Stimulated activated effector memory CD8-positive, alpha-beta T cell treated with anti-CD3 and anti-CD28 coated beads, Interleukin-12 subunit alpha, Interleukin-12 subunit beta, amount 100 ng/mL, for 72 hours (primary cell): ENCODE measurements around the gene NKD1.

Experiments used
- ATAC-seq: fragments of 150-1000 bp; cut with Tn5 transposase; 2 replicates; pipeline ENCODE4 v1.10.0; 2021
- DNase-seq, 2 donors: peaks; one replicate each; pipeline ENCODE4 v3.0.0; 2021 to 2022; ENCODE audit warnings: low spot score in 2 of 2
- H3K27ac Mint-ChIP-seq: one replicate; pipeline ENCODE4 v1.8.0; 2022; ENCODE audit warnings: mild to moderate bottlenecking, mixed read lengths
- H3K36me3 Mint-ChIP-seq: one replicate; pipeline ENCODE4 v1.8.0; 2022; ENCODE audit warnings: mild to moderate bottlenecking, mixed read lengths
- H3K4me1 Mint-ChIP-seq: one replicate; pipeline ENCODE4 v1.8.0; 2022; ENCODE audit warnings: mixed read lengths
- H3K4me3 Mint-ChIP-seq: one replicate; pipeline ENCODE4 v1.8.0; 2022; ENCODE audit warnings: mild to moderate bottlenecking, mixed read lengths
- H3K9me3 Mint-ChIP-seq: one replicate; pipeline ENCODE4 v1.8.0; 2022; ENCODE audit warnings: mixed read lengths

Gene NKD1

DNA sequence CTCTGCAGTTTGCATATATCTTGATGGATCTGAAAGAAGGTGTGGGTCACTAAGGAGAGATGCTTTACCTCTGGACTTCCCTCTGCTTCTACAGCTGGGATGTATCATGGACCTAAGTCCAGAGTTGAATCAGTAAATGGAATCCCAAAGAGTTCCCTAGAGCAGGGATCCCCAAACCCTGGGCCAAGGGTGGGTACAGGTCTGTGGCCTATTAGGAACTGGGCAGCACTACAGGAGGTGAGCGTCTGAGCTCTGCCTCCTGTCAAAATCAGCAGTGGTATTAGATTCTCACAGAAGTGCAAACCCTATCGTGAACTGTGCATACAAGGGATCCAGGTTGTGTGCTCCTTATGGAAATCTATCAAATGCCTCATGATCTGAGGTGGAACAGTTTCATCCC, 39.3 kb downstream of the NKD1 start:
- H3K27ac Mint-ChIP-seq, result no peak overlapping the region
- no peaks in the 10 kb centered on the region for H3K36me3 Mint-ChIP-seq
- H3K4me3 Mint-ChIP-seq, result no peak overlapping the region
- ATAC-seq (no peak), DNase-seq (no peak)
- H3K9me3 Mint-ChIP-seq, result no peaks in the 10 kb centered on the region
- H3K4me1 Mint-ChIP-seq, result peaks cover 17% of the 10 kb centered on the region

- H3K4me3 Mint-ChIP-seq, result no peak overlapping the region
- H3K9me3 Mint-ChIP-seq, result no peaks in the 10 kb centered on the region
- no peaks in the 10 kb centered on the region for H3K36me3 Mint-ChIP-seq
- H3K27ac Mint-ChIP-seq, result peak overlapping the region; percentile 74
- ATAC-seq, result no peak
- H3K4me1 Mint-ChIP-seq, result peaks cover 17% of the 10 kb centered on the region
- DNase-seq, result no peak
Measured at GRCh38 chr16:50588276-50588675, 40.1 kb downstream of the NKD1 start.

DNA sequence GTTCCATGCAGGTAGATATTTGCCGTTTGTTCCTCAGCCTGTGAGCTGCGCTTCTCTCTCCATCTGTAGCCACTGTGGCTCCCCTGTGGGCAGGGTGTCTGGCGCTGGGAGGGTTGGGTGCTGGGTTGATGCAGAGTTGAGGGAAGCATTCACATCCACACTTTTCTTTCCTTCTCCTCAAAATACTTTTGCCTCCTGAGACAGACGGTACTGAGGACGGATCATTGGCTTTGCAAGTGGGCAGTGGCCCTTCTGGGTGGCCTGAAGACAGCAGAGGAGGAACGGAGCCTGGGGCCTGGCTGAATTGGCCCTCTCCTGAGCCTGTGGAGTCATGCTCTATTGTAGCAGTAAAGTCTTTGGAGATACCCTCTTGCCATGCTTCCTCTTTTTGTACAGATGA, 43.0 kb downstream of the NKD1 start:
- H3K4me3 Mint-ChIP-seq, result no peak overlapping the region

DNA sequence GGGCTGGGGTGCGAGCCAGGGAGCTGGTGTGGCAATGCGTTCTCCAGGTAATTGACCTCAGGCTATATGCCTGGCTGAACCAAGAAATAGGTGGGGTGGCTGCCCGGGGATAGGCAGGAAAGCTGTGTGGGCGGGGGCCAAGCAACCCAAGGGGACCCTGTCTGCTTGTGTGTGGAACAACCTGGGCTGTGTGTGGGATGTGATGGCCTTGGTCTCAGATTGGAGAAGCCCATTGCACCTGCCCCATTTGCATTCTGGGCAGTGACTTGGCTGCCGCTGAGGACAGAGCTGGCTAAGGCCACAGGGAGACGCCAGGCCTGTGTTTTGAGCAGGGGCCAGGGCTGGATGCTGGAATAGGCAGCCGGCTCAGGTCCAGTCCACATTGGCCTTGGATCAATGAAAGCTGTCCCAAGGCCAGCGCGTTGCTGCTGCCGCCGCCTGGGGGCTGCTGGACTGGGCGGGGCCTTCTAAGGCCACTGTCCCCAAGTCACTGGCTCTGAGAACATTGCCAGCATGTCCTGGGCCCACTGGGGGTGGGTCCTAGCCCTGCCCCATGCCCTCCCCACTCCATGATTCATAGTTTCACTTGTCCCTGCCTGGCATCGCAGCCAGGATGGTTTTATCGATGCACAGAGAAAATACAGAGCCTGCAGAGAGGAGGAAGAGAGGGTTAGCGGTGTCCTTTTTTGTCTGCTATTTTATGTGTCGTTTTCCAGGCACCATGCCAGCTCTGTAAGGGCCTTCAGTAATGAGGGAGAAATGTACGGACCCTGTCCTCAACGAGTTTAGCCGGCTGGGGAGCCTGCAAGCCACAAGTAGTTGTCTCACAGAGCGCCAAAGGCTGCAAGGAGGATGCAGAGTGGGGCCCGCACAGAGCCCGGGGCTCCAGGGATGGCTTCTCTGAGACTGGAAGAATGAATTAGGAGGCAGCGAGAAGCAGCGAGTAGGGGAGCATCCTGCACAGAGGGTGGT, 43.9 kb downstream of the NKD1 start:
- ATAC-seq (no peak), DNase-seq (no peak)
- Mint-ChIP-seq H3K36me3 (no peaks in the 10 kb centered on the region), H3K4me3 (no peak overlapping the region), H3K4me1 (peaks cover 17% of the 10 kb centered on the region), H3K27ac (no peak overlapping the region), H3K9me3 (no peaks in the 10 kb centered on the region)

More for the DNA sequence above, 43.0 kb downstream of the NKD1 start:
- H3K36me3 Mint-ChIP-seq, result no peaks in the 10 kb centered on the region
- peaks cover 17% of the 10 kb centered on the region for H3K4me1 Mint-ChIP-seq
- DNase-seq, result no peak
- ATAC-seq, result no peak
- no peaks in the 10 kb centered on the region for H3K9me3 Mint-ChIP-seq
- no peak overlapping the region for H3K27ac Mint-ChIP-seq

- ATAC-seq (no peak), DNase-seq (no peak)
- Mint-ChIP-seq H3K27ac (no peak overlapping the region), H3K4me3 (no peak overlapping the region), H3K9me3 (no peaks in the 10 kb centered on the region), H3K36me3 (no peaks in the 10 kb centered on the region), H3K4me1 (peaks cover 17% of the 10 kb centered on the region)
Measured at GRCh38 chr16:50592996-50593395, 44.8 kb downstream of the NKD1 start.

DNA sequence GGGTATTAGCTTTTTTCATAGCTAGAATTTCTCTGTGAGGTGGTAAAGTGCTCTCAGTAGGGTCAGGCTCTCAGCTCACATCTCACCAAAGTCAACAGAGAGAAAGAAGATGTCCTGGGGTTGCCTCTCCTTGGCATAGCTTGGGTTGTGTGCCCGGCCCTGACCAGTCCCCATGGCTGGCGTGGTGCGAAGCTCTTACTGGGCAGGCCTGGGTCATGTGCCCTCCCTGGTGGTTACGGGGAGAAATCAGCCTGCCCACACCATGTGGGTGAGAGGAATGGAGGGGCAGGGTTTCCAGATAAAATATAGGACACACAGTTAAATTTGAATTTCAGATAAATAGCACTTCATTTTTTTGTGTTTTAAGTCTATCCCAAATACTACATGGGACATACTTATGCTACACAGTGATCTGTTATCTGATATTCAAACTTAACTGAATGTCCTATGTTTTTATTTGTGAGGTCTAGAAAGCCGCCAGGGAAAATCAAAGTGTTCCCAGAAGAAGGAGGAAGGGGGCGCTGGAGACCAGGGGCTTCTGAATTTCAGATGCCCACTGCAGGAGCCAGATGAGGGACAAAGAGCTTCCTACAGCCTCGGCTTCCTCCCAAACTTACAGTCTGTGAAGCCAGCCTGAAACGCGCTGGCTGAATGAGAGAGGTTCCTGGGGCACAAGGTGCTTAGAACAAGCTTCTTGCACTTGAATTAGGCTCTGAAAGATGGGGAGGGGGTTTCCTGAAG, 45.4 kb downstream of the NKD1 start:
- no peak overlapping the region for H3K4me3 Mint-ChIP-seq
- DNase-seq, result no peak
- ATAC-seq, result no peak
- no peak overlapping the region for H3K27ac Mint-ChIP-seq
- no peaks in the 10 kb centered on the region for H3K36me3 Mint-ChIP-seq
- peaks cover 17% of the 10 kb centered on the region for H3K4me1 Mint-ChIP-seq
- no peaks in the 10 kb centered on the region for H3K9me3 Mint-ChIP-seq

DNA sequence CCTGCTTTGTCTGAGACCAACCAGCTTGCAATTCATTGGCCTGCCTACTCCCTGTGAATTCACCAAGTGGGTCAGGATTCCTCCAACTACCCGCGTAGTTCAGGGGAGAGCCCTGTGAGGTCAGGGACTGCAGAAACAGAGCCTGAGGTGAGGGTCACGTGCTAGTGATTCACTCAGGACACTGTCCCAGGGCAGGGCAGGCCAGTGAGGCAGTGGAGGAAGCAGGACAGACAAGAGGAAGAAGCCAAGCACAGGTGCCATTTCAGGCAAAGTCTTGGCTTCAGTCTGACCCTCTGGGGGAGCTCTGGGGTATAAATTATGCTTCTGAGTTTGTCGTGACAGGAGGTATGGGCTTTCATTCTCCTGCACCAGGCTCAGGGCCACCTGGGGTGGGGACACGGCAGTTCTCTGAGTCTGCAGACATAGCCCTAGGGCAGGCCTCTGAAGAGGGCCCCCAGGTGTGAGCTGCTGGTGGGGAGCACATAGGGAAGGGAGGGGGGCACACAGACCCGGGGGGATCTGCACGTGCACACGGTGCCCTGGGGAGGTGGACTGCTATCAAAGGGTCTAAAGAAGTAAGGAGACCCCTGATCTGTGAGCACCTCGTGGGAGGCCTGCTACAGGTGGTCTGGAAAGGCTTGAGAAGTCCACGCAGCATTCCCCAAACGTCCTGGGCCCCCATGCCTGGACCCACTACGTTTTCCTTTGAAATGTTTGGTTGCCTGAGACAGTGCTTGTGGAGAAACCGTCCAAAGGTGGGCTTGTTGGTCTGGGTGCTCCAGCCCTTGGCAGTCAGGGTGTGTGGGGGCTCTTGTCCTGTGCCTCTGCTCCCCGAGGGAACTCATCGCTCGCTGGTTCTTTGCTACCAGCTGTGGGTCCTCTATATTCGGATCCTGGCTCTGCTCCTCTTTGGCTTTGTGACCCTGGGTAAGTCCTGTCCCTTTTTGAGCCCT, 46.4 kb downstream of the NKD1 start:
- no peaks in the 10 kb centered on the region for H3K36me3 Mint-ChIP-seq
- DNase-seq (no peak), ATAC-seq (no peak)
- no peak overlapping the region for H3K27ac Mint-ChIP-seq
- no peak overlapping the region for H3K4me3 Mint-ChIP-seq
- peaks cover 8% of the 10 kb centered on the region for H3K4me1 Mint-ChIP-seq
- H3K9me3 Mint-ChIP-seq, result no peaks in the 10 kb centered on the region

GRCh38 chr16:50595859-50596258, 47.7 kb downstream of the NKD1 start:
- H3K27ac Mint-ChIP-seq, result no peak overlapping the region
- no peak for ATAC-seq
- no peak overlapping the region for H3K4me3 Mint-ChIP-seq

DNA sequence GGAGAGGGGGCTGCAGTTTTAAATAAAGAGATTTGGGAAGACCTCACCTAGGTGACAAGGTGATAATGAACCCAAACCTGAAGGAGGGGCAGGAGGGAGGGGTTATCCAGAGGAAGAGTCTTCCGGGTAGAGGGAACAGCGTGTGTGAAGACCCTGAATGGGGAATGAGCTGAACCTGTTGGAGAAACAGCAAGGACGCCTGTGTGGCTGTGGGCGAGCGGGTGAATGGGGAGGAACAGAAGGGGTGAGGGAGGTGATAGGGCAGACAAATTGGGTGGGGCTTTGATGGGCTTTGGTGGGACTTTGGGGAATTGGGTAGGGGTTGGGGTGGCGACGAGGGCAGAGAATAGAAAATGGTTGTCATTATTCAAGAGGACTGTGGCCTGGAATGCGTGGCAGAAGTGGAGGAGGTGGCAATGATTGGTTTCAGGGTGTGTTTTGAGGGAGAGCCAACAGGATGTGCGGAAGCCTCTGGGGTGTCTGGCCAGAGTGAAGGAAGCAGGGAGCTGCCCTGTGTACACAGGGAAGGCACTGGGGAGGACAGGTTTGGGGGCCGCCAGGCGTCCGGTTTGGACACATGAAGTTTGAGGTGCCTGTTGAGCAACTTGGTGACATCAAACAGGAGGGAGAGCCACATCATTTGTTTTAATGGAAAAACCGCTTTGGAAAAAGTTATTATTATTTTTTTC, 48.7 kb downstream of the NKD1 start:
- Mint-ChIP-seq H3K9me3 (no peaks in the 10 kb centered on the region), H3K27ac (peak overlapping the region; percentile 62), H3K4me1 (peaks cover 3% of the 10 kb centered on the region), H3K36me3 (no peaks in the 10 kb centered on the region), H3K4me3 (no peak overlapping the region)
- ATAC-seq (no peak), DNase-seq (no peak)

More at GRCh38 chr16:50595859-50596258, 47.7 kb downstream of the NKD1 start:
- Mint-ChIP-seq H3K4me1 (no peaks in the 10 kb centered on the region), H3K36me3 (no peaks in the 10 kb centered on the region), H3K9me3 (no peaks in the 10 kb centered on the region)
- DNase-seq, result no peak

- Mint-ChIP-seq H3K4me1 (peaks cover 11% of the 10 kb centered on the region), H3K36me3 (no peaks in the 10 kb centered on the region), H3K9me3 (no peaks in the 10 kb centered on the region), H3K4me3 (no peak overlapping the region), H3K27ac (no peak overlapping the region)
- ATAC-seq (no peak), DNase-seq (no peak)
Measured at GRCh38 chr16:50597563-50598255, 49.5 kb downstream of the NKD1 start.

DNA sequence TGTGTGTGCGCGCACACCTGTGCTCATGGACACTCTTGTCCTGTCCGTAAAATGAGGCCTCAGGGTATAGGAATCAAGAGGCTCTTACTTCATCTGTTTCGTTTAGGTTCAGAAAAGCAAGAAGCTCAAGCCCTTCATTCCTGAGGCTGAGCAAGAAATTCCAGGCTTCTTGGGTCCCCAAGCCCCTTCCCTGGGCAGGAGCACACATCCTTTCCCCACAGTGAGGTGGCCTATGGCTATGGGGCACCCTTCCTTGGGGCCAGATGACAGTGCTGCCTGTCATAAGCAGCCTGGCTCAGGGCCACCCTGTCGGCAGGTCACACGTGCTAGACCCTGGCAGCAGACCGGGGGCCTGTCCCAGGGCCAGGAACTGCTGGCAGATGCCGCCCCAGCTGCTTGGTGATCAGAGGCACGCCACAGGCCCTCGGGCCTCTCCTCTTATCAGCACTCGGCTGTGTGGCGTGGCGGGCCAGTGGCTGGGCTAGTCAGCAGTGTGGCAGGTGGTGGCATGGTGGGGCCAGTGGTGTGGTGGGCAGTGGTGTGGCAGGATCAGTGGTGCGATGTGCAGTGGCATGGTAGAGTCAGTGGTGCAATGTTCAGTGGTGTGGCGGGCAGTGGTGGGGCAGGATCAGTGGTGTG, 50.2 kb downstream of the NKD1 start:
- peaks cover 18% of the 10 kb centered on the region for H3K4me1 Mint-ChIP-seq
- H3K9me3 Mint-ChIP-seq, result no peaks in the 10 kb centered on the region
- no peaks in the 10 kb centered on the region for H3K36me3 Mint-ChIP-seq
- H3K4me3 Mint-ChIP-seq, result no peak overlapping the region
- H3K27ac Mint-ChIP-seq, result no peak overlapping the region
- ATAC-seq (no peak), DNase-seq (no peak)

GRCh38 chr16:50598936-50599361, 50.8 kb downstream of the NKD1 start:
- H3K27ac Mint-ChIP-seq, result peak overlapping the region; percentile 76
- DNase-seq (no peak), ATAC-seq (no peak)
- H3K36me3 Mint-ChIP-seq, result no peaks in the 10 kb centered on the region
- H3K4me1 Mint-ChIP-seq, result peaks cover 22% of the 10 kb centered on the region
- H3K9me3 Mint-ChIP-seq, result no peaks in the 10 kb centered on the region
- H3K4me3 Mint-ChIP-seq, result no peak overlapping the region

- ATAC-seq (no peak), DNase-seq (no peak)
- Mint-ChIP-seq H3K4me3 (no peak overlapping the region), H3K36me3 (no peaks in the 10 kb centered on the region), H3K4me1 (peaks cover 22% of the 10 kb centered on the region), H3K27ac (peak overlapping the region; percentile 76), H3K9me3 (no peaks in the 10 kb centered on the region)
Measured at GRCh38 chr16:50599494-50599893, 51.3 kb downstream of the NKD1 start.
